Measurements from ENCODE around the gene AKT1. TPM values are rescaled to one million over a fixed set of nuclear protein-coding genes. Genes with fewer than 3 reads are reported as not detected.

The AKT1 gene
- total and polyA plus RNA-seq, 2 of the 13 experiments (the other 11 are each of a cell fraction or from before 2014, with no cell fraction given): 96.2 to 116 TPM

- TF ChIP-seq SOX13 (IDR thresholded peaks at IDR 0.05) (no peak), SOX13 (CRISPR knock-in tag; conservative IDR thresholded peaks at IDR 0.05 in 1 of 2, IDR thresholded peaks at IDR 0.05 in 1 of 2) (peak in 1 of 2 experiments; percentile 30; a peak in 1 of 4 replicates), PLRG1 (conservative IDR thresholded peaks at IDR 0.05) (no peak), HNRNPL (IDR thresholded peaks at IDR 0.05; ENCODE audit: low read depth, low read length) (0 out of 2 replicates have a peak, but pooled peaks have one; percentile 44), ZNF335 (CRISPR knock-in tag; IDR thresholded peaks at IDR 0.05) (no peak), TEAD2 (CRISPR knock-in tag; IDR thresholded peaks at IDR 0.05) (no peak), ZNF879 (CRISPR knock-in tag; IDR thresholded peaks at IDR 0.05) (no peak), SP5 (CRISPR knock-in tag; IDR thresholded peaks at IDR 0.05; ENCODE audit: borderline replicate concordance, low read depth) (peak; percentile 64), TRAFD1 (CRISPR knock-in tag; IDR thresholded peaks at IDR 0.05; ENCODE audit: borderline replicate concordance) (no peak), HES4 (CRISPR knock-in tag; IDR thresholded peaks at IDR 0.05; ENCODE audit: borderline replicate concordance) (0 out of 2 replicates have a peak, but pooled peaks have one; percentile 55), SMARCC2 (IDR thresholded peaks at IDR 0.05) (no peak), ZNF549 (CRISPR knock-in tag; IDR thresholded peaks at IDR 0.05) (no peak), ZNF746 (CRISPR knock-in tag; IDR thresholded peaks at IDR 0.05) (peak; percentile 90)
Observed at GRCh38 chr14:104800015-104800770, 4.6 kb upstream of the AKT1 start (continued).
